Smooth muscle cell (in vitro differentiated cells): ENCODE results near the gene PLEKHJ1. TPM values are rescaled to one million over a fixed set of nuclear protein-coding genes. Genes with fewer than 3 reads are reported as not detected.

ENCODE experiments used
- DNase-seq: peaks from one replicate; lab custom pipeline; 2025; ENCODE audit not compliant: unreplicated experiment; lab: John Stamatoyannopoulos, UW
- H2AFZ ChIP-seq: fragments of 200-600 bp; sonication (generic); 2 replicates; pipeline ENCODE4 v1.6.0; 2016; ENCODE audit warnings: antibody characterized with exemption, low read depth, mild to moderate bottlenecking
- H3F3A ChIP-seq: fragments of 200-600 bp; sonication (generic); 2 replicates; pipeline ENCODE4 v1.6.0; 2017; ENCODE audit warnings: antibody characterized with exemption, low read depth
- H3K27ac ChIP-seq: fragments of 200-600 bp; sonication (generic); 2 replicates; pipeline ENCODE4 v1.5.1; 2016; ENCODE audit warnings: low read depth, mild to moderate bottlenecking
- H3K27me3 ChIP-seq: fragments of 200-600 bp; sonication (generic); 2 replicates; pipeline ENCODE4 v1.6.1; 2016; ENCODE audit warnings: low read depth, mild to moderate bottlenecking
- H3K36me3 ChIP-seq: fragments of 200-600 bp; sonication (generic); 2 replicates; pipeline ENCODE4 v1.5.1; 2016; ENCODE audit warnings: low read depth
- H3K4me1 ChIP-seq: fragments of 200-600 bp; sonication (generic); 2 replicates; pipeline ENCODE4 v1.5.1; 2016; ENCODE audit warnings: low read depth
- H3K4me2 ChIP-seq: fragments of 200-600 bp; sonication (generic); 2 replicates; pipeline ENCODE4 v1.6.0; 2016; ENCODE audit warnings: mild to moderate bottlenecking
- H3K4me3 ChIP-seq: fragments of 200-600 bp; sonication (generic); 2 replicates; pipeline ENCODE4 v1.5.1; 2016; ENCODE audit warnings: mild to moderate bottlenecking
- H3K79me2 ChIP-seq: fragments of 200-600 bp; sonication (generic); 2 replicates; pipeline ENCODE4 v1.6.0; 2016; ENCODE audit warnings: low read depth, mild to moderate bottlenecking
- H3K9ac ChIP-seq: fragments of 200-600 bp; sonication (generic); 2 replicates; pipeline ENCODE4 v1.6.0; 2016; ENCODE audit warnings: low read depth
- H3K9me3 ChIP-seq: fragments of 200-600 bp; sonication (generic); replicated peaks from 2 replicates; pipeline ENCODE4 v1.5.1; 2016; ENCODE audit warnings: low read depth
- H4K20me1 ChIP-seq: fragments of 200-600 bp; sonication (generic); 2 replicates; pipeline ENCODE4 v1.6.0; 2016; ENCODE audit warnings: low read depth
- CTCF ChIP-seq: fragments of 200-600 bp; sonication (generic); IDR thresholded peaks from 2 replicates; pipeline ENCODE4 v1.5.1; 2017; ENCODE audit warnings: borderline replicate concordance, mild to moderate bottlenecking, antibody characterized with exemption; ENCODE audit not compliant: insufficient read depth, poor library complexity, severe bottlenecking
- whole genome bisulfite sequencing: methylation state at CpG from one replicate; pipeline ENCODE4 v1.1.7; 2016; ENCODE audit warnings: low lambda C conversion rate; 5-methylcytosine and 5-hydroxymethylcytosine counted together
- microRNA counts: library from miRNA; unstranded; fragments of <30 nt; microRNA quantifications from one replicate; lab custom pipeline; 2016
- microRNA-seq: library from miRNA; unstranded; fragments of <30 nt; microRNA quantifications from one replicate; pipeline ENCODE4, GENCODE V29; 2016; ENCODE audit warnings: borderline number of aligned reads
- polyA plus RNA-seq: library from polyadenylated mRNA; unstranded; fragments of >200 nt; fragmentation: Nextera tagmentation; extraction: Ambion mirVana; gene quantifications from 2 replicates; pipeline ENCODE4 v1.2.1, GENCODE V29; 2016
- small RNA-seq: library from RNA; depleted of rRNA; stranded (forward); fragments of <200 nt; gene quantifications from one replicate; pipeline ENCODE3, GENCODE V24; 2014
- total RNA-seq: library from RNA; depleted of rRNA; stranded (reverse); fragments of >200 nt; gene quantifications from 2 replicates; pipeline ENCODE4 v1.2.3, GENCODE V29; 2014

The PLEKHJ1 gene
- total and polyA plus RNA-seq, 2 experiments from 2014 or later: 38.6 to 76.5 TPM

- Histone ChIP-seq H3K4me3 (no peak overlapping the region), H3K9ac (no peak overlapping the region), H3F3A (peaks cover 4% of the 10 kb centered on the region), H3K4me1 (peaks cover 3% of the 10 kb centered on the region), H3K9me3 (no peaks in the 10 kb centered on the region), H3K27ac (peak overlapping the region; percentile 76), H4K20me1 (peaks cover 92% of the 10 kb centered on the region), H3K27me3 (no peaks in the 10 kb centered on the region), H3K79me2 (peaks cover 44% of the 10 kb centered on the region), H2AFZ (no peak overlapping the region), H3K36me3 (no peaks in the 10 kb centered on the region), H3K4me2 (peak overlapping the region; percentile 26)
- 51% methylated on average over 28 of the region's 28 CpGs for WGBS
- peak; percentile 11 for DNase-seq
- no peak for TF ChIP-seq CTCF
Measured at GRCh38 chr19:2186071-2186846, 49.9 kb downstream of the PLEKHJ1 start.

GRCh38 chr19:2185734-2186070 lies 50.4 kb downstream of the PLEKHJ1 start:
- peak overlapping the region; percentile 76 for H3K27ac ChIP-seq
- peaks cover 96% of the 10 kb centered on the region for H4K20me1 ChIP-seq
- H3F3A ChIP-seq: peaks cover 4% of the 10 kb centered on the region
- H3K27me3 ChIP-seq: no peaks in the 10 kb centered on the region
- peaks cover 3% of the 10 kb centered on the region for H3K4me1 ChIP-seq
- WGBS: 70% methylated on average over 11 of the region's 11 CpGs
- TF ChIP-seq CTCF: no peak
- no peak for DNase-seq
- H3K4me2 ChIP-seq: peak overlapping the region; percentile 26
- H3K9ac ChIP-seq: no peak overlapping the region
- H3K36me3 ChIP-seq: no peaks in the 10 kb centered on the region
- H3K4me3 ChIP-seq: no peak overlapping the region
- peaks cover 45% of the 10 kb centered on the region for H3K79me2 ChIP-seq
- H2AFZ ChIP-seq: no peak overlapping the region
- no peaks in the 10 kb centered on the region for H3K9me3 ChIP-seq

GRCh38 chr19:2184422-2184975 lies 51.6 kb downstream of the PLEKHJ1 start:
- no peak overlapping the region for H3K4me2 ChIP-seq
- H3K9ac ChIP-seq: no peak overlapping the region
- H3K27me3 ChIP-seq: no peaks in the 10 kb centered on the region
- DNase-seq: no peak
- H3F3A ChIP-seq: peaks cover 4% of the 10 kb centered on the region
- H3K9me3 ChIP-seq: no peaks in the 10 kb centered on the region
- TF ChIP-seq CTCF: no peak
- H3K4me1 ChIP-seq: peaks cover 3% of the 10 kb centered on the region
- WGBS: 84% methylated on average over 19 of the region's 22 CpGs
- H3K4me3 ChIP-seq: no peak overlapping the region
- H2AFZ ChIP-seq: no peak overlapping the region
- peaks cover 96% of the 10 kb centered on the region for H4K20me1 ChIP-seq
- H3K79me2 ChIP-seq: peaks cover 56% of the 10 kb centered on the region
- no peaks in the 10 kb centered on the region for H3K36me3 ChIP-seq
- peak overlapping the region; percentile 76 for H3K27ac ChIP-seq

MicroRNAs encoded within 50 kb of the gene (microRNA counts, 767-probe panel; counts per million panel counts)
- microRNA hsa-miR-1227 (lab: Ali Mortazavi, UCI): 183 counts per million

Small RNAs within 50 kb of the gene (microRNA-seq; reads per million reads assigned to microRNA genes)
- gene MIR1227 (16.9 reads per million, percentile 23 among the genes with 10 or more reads in this experiment), gene MIR4321 (not detected)

Small RNAs within 50 kb of the gene (small RNA-seq; reads per million reads assigned to genes)
- gene MIR1227: 0.08 reads per million

Other genes with a start within 250 kb of the PLEKHJ1 start
- gene BTBD2, start 220.6 kb downstream of the PLEKHJ1 start, total RNA-seq: 37.8 and 45.2 TPM in 2 replicates
- gene BTBD2, start 220.6 kb downstream of the PLEKHJ1 start, polyA plus RNA-seq: 63.2 and 69.8 TPM in 2 replicates
- 30.1 and 43.6 TPM in 2 replicates for gene MKNK2, start 185.1 kb downstream of the PLEKHJ1 start, total RNA-seq
- 44.7 and 80.1 TPM in 2 replicates for gene MKNK2, start 185.1 kb downstream of the PLEKHJ1 start, polyA plus RNA-seq
- gene MOB3A, start 140.0 kb downstream of the PLEKHJ1 start, total RNA-seq: 11.2 and 13.5 TPM in 2 replicates
- gene MOB3A, start 140.0 kb downstream of the PLEKHJ1 start, polyA plus RNA-seq: 23.8 and 32.9 TPM in 2 replicates
- gene IZUMO4, start 139.4 kb downstream of the PLEKHJ1 start, total RNA-seq: 1.6 and 1.8 TPM in 2 replicates
- gene IZUMO4, start 139.4 kb downstream of the PLEKHJ1 start, polyA plus RNA-seq: 0.48 and 0.58 TPM in 2 replicates
- gene AP3D1, start 84.8 kb downstream of the PLEKHJ1 start, total RNA-seq: 43.0 and 66.2 TPM in 2 replicates
- gene AP3D1, start 84.8 kb downstream of the PLEKHJ1 start, polyA plus RNA-seq: 81.0 and 82.8 TPM in 2 replicates
- 4.2 and 4.8 TPM in 2 replicates for gene DOT1L, start 72.4 kb downstream of the PLEKHJ1 start, total RNA-seq
- 3.4 and 5.5 TPM in 2 replicates for gene DOT1L, start 72.4 kb downstream of the PLEKHJ1 start, polyA plus RNA-seq
- gene SF3A2, start 495 bp upstream of the PLEKHJ1 start, total RNA-seq: 8.4 and 28.5 TPM in 2 replicates
- 63.0 and 78.1 TPM in 2 replicates for gene SF3A2, start 495 bp upstream of the PLEKHJ1 start, polyA plus RNA-seq
- 2.9 and 3.5 TPM in 2 replicates for gene AMH, start 13.0 kb upstream of the PLEKHJ1 start, total RNA-seq
- 12.6 and 20.7 TPM in 2 replicates for gene AMH, start 13.0 kb upstream of the PLEKHJ1 start, polyA plus RNA-seq
- not detected in 2 replicates for gene JSRP1, start 20.1 kb upstream of the PLEKHJ1 start, total RNA-seq
- 0.59 TPM in 1 of 2 replicates, not detected in the other for gene JSRP1, start 20.1 kb upstream of the PLEKHJ1 start, polyA plus RNA-seq
- gene PEAK3, start 45.8 kb upstream of the PLEKHJ1 start, total RNA-seq: not detected in 2 replicates
- 0.37 and 0.71 TPM in 2 replicates for gene PEAK3, start 45.8 kb upstream of the PLEKHJ1 start, polyA plus RNA-seq
- gene LINGO3, start 71.8 kb upstream of the PLEKHJ1 start, total RNA-seq: not detected in 2 replicates
- gene LINGO3, start 71.8 kb upstream of the PLEKHJ1 start, polyA plus RNA-seq: 0.31 and 1.2 TPM in 2 replicates
- 164 and 186 TPM in 2 replicates for gene LSM7, start 92.3 kb upstream of the PLEKHJ1 start, total RNA-seq
- gene LSM7, start 92.3 kb upstream of the PLEKHJ1 start, polyA plus RNA-seq: 158 and 161 TPM in 2 replicates
- gene SPPL2B, start 92.4 kb upstream of the PLEKHJ1 start, total RNA-seq: 21.1 and 54.7 TPM in 2 replicates
- 53.6 and 63.5 TPM in 2 replicates for gene SPPL2B, start 92.4 kb upstream of the PLEKHJ1 start, polyA plus RNA-seq
- gene TMPRSS9, start 123.9 kb upstream of the PLEKHJ1 start, total RNA-seq: not detected in 2 replicates
- 0.05 and 0.63 TPM in 2 replicates for gene TMPRSS9, start 123.9 kb upstream of the PLEKHJ1 start, polyA plus RNA-seq
- 14.1 and 20.0 TPM in 2 replicates for gene TIMM13, start 191.3 kb upstream of the PLEKHJ1 start, total RNA-seq
- gene TIMM13, start 191.3 kb upstream of the PLEKHJ1 start, polyA plus RNA-seq: 107 and 119 TPM in 2 replicates
- 21.7 and 25.5 TPM in 2 replicates for gene LMNB2, start 220.6 kb upstream of the PLEKHJ1 start, total RNA-seq
- gene LMNB2, start 220.6 kb upstream of the PLEKHJ1 start, polyA plus RNA-seq: 29.5 and 41.8 TPM in 2 replicates
- 252 and 326 TPM in 2 replicates for gene GADD45B, start 239.8 kb upstream of the PLEKHJ1 start, total RNA-seq
- 435 and 533 TPM in 2 replicates for gene GADD45B, start 239.8 kb upstream of the PLEKHJ1 start, polyA plus RNA-seq